GM19240 (cell line): ENCODE results near the gene FMNL2.

ENCODE experiments used
- DNase-seq: peaks from one replicate; pipeline ENCODE4 v3.0.0; 2011; ENCODE audit warnings: low spot score; ENCODE audit not compliant: insufficient read length

FMNL2 gene

DNA sequence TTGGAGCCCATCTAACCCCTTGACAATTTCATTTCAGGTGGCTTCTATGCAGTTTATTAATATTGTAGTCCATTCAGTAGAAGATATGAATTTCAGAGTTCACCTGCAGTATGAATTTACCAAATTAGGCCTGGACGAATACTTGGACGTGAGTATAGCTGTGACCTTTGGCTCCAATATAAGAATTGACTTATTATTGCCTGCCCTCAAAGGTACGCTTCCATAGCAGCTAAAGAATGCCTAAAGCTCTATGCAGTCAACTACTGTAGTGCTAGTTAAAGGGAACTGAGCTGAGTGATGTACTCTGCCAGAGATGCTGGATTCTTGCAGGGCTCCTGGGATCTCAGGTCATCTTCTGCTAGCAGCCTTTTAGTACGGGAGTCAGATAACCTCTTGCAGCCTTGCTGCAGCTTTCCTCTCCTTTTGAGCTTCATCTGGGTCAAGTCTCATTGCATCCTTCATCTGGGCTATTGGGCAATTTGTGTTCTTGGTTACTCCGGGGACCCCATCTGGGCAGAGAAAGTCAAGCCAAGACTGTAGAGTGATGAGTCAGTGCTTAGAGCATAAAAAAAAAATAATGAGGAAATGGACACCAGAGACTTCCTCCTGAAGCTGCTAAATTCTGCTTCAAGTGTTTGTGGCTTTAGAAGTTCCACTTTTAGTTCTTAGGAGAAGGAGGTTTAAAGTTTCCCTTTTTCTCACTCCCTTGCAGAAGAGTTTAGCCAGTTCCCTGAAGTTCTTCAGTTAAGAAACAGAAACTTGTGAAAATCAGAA, 276.7 kb downstream of the FMNL2 start:
- no peak for DNase-seq

DNA sequence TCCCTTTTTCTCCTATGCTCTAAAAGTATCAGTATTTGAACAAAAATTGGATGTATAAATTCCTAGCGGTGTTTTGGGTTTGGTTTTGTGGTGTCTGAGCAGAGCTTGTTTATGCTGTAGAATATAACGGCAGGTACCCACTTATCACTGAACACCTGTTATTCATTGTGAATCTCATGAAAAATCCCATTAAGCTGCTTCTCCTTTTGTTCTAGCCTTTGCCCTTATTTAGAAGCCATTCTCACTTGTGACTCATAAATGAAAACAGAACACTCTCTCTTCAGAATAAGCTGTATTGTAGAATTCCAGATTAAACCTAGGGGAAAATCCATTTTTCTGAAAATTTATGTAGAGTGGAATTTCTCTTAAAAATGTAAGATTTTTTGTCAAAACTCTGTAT, 278.3 kb downstream of the FMNL2 start:
- DNase-seq, result no peak

DNA sequence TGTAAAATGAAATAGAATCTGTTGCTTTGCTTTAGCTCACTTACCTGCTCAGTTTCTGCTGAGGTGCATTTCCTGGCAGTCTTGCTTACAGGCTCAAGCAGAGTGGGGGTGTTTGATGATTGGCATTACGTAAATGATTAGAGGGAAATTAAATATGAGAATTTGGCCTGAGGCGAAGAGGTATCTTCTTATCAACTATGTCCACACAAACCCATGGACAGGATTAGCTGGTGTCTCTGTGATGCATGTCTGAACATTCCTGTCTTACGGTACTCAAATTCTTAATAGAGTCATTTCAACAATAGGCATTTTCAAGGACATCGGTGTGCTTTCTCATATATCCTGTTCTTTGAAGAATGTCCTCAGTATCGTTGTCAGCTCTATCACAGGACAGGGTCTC, 280.2 kb downstream of the FMNL2 start:
- DNase-seq, result no peak

DNA sequence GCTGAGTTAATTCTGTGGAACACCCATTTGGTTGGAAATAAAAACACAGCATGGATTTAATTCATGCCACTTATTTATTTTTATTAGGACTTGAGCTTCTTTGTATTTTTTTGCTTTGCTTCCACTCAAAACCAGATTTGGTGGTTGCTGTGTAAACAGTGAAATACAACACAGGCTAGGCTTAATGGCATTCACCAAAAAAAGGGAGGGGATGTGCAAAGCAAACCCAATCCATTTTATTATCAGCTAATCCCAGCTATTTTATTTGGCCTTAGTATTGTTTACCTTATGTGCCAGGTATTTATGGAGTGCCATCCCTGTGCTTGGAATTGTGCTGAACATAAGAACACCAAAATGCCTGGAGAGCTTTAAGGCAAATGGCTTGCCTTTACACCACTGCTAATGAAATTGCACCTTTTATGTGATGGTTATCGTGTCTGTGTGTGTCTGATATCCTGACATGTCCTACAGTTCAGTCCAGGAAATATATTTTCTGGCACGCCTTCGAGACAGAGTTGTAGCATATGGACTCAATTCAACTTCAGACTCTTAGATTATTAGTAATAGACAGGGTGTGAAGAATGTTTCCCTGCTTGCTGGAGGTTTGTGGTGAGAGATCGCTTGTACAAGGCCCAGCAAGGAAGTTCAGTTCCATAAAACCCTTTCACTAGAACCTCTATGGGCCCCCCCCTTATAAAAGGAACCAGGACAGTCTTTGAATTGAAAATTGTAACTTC, 282.6 kb downstream of the FMNL2 start:
- no peak for DNase-seq

DNA sequence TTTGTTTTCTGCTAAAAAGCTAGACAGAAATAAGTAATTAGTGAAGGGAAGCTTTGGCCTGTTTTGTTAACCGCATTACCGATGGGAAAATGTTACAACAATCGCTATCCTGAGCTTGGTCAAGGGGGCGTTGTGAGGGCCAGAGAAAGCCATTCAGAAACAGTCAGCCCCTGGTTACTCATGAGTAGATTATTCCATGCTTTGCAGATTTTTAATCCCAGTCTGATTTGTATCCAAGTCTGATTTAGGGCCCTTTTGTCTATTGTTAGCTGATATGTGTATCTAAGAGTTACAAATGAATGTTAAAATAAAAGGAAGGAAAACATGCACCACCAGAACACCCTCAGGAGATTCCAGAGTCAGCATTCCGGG, 283.2 kb downstream of the FMNL2 start:
- DNase-seq, result no peak

DNA sequence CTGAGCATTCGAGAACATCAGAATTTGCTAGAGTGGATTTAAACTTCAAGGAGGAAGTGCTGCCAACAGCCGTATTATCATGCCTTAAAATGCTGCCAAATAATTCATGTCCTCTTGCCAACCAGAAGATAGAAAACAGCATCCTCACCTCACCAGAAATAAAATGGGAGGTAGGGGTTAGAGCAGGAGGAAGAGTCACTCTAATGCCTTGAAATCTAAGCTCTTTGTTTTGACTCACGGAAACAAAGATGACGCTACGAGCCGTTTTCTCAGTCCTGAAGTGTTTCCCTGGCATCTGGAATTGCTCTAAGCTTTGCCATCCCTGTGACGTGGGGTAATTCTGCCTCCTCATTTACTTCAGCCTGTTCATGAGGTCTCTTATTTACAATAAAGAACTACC, 285.2 kb downstream of the FMNL2 start:
- DNase-seq, result no peak

DNA sequence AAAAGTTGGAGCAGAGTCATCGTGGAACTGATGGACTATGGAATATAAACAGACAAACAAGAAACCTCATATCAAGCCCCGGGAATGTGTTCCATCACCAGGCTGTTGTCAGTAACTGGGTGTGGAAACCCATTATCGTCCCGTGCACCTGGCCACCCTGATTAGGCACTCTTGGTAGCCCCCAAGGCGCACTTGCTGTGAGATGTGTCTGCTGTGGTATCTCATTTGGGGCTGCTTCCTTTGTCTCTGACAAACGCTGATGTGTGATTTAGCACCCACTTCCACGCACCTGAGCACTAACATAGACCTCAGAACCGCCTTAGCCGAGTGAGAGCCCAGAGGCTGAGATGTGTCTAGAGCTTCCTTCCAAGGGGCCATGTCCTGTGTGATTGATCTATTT, 286.0 kb downstream of the FMNL2 start:
- DNase-seq, result no peak

DNA sequence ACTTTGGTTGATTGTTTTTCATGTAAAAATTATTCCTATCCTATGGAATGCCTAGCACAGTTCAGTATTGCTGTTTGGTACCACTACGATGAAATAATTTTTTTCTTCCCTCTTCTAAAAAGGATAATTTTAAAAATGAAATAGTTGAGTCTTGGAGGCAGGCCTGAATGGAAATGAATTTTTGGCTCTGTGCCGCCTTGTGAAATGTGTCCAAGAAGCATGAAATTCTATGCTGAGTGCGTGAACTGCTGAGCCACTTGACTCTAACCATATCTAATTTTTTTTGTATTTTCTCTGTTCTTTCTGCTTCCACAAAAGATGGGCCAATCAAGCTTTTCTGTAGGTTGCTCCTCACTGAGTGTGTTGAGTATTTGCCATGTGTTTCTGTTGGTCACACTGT, 287.2 kb downstream of the FMNL2 start:
- no peak for DNase-seq

DNA sequence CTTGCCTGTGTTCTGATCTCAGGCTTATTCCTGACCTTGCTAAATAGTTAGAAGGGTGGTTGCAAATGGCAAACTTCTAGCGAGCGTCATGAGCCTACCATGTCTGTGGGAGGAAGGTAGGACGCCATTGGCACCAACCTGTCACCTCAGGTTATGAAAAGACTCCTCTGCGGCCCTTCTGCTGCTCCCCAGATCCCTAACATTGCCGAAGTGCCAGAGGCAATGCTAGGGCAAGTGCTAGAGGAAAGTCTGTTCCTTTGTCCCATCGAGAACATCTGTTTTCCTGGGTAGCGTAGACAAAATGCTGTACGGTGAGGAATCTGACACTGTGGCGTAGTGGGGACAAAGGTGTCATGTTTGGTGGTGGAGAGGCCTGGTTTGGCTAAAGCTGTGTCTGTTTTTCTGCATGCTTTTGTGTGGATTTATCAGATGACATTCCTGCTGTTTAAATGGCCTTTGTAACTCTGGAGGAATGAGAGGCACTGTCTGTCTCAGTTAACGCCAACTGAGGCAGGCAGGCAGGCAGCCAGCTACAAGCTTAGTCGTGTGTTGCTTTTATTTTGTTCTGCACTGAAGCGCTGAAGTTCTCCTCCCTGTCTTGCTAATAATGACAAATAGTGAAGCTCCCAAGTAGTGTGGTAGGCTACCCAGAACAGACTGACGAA, 288.2 kb downstream of the FMNL2 start:
- no peak for DNase-seq

DNA sequence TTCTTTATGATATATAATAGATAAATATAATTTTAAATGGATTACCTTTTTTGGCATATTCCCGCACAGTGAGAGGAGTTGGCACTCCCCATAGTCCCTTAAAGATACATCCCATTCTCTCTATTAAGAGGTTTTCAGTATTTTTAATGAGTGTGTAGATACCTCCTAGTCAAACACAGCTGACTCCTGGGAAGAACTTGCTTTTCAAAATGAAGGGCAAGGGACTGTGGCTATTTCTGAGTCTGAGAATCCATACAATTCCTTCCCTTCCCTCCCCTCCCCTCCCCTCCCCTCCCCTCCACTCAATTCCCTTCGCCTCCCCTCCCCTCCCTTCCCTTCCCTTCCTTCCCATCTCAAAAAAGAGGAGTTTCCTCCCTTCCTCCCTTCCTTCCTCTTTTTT, 288.8 kb downstream of the FMNL2 start:
- no peak for DNase-seq

DNA sequence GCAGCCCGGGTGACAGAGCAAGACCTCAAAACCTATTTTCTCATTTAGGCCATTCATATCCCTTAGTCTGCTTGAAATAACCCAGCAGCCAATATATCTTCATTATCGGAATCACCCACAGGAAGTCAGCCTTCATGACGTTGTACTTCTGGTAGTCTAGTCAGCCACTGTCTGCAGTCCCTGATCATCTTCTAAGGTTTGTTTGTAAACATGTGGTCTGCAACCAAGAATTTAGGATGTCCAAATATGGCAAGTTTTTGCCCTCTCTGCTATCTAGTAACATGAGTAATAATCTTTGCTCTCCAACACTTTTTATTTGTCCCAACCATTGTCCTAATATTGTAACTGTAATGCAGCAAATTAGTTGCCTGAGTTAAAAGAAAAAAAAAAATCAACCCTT, 289.8 kb downstream of the FMNL2 start:
- DNase-seq, result no peak

DNA sequence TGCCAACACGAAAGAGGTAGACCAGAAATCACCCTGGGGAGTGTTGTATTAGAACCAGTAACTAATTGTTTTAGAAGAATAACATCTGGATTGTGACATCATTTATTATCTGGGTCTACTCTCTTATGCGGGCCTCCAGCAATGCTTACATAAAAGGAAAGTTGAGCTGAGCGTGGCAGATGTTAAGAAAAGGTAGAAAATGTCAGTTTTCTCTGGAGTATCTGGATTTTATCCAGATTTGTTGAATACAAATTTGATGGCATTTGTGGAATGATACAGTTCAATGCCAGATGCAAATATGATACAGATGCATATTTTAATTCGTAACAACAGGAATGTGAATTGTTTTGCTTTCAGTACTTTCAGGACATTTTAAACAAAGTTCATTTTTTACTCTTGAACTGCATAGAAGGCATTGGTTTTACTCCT, 292.0 kb downstream of the FMNL2 start:
- no peak for DNase-seq

DNA sequence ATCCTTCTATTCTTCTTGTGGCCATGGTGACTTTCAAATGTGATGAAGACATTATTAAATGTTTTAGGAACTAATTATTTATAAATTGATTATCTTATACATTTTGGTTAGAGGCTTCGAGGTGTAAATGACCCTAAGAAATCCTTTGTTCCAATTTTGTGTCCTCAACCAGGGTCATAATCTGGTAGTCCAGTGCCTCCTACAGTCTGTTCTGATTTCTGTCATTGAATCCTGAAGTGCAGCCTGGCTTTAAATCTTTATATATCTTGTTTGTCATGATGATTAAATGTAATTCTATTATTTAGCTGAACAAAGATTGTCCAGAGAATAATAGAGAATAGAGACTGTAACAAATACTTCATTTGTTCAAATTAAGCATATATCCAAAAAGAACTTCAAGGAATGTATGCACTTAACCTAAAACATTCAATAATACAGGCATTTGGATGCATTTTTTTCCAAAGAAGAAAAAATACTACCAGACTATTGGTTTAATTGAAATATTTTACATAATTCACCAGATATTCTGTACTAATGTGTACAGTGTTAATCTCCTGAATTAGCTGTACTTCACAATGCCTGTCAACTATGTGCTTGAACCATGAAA, 292.5 kb downstream of the FMNL2 start:
- peak; percentile 18 for DNase-seq

DNA sequence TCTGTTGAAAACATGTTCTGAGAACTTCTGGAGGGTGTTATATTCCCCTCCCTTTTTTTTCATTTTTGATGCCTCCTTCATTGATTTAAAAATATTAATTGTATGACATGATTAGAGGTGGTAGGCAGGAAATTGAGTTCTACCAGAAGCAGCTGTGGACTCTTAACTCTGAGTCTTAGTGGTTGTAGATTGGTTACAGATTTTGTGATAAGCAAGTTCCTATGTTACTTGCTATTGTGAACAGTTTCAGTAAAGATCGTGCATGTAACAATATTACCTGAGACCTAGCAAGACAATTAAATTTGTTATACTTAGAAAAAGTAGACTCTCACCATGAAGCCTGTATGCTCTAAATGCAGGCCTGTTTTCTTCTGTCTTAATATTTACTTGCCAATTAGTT, 294.2 kb downstream of the FMNL2 start:
- DNase-seq, result no peak

DNA sequence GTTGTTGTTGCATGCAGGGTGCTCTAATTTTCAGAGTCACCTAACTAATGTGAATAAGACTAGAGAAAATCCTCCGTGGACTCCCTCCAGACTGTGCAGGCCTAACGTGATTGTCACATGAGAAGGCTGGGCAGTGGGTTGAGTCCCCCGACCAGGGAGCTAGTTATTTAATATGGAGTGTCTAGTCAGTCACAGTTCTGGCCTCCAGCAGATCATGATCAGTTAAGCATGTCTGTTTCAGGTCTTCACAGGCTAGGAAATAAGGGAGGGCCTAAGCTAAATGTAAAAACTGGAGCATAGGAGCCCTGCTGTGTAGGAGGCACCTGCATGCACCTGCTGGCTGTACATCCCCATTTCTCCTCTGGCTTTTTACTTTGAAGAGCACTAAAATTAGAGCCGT, 295.5 kb downstream of the FMNL2 start:
- DNase-seq, result no peak

DNA sequence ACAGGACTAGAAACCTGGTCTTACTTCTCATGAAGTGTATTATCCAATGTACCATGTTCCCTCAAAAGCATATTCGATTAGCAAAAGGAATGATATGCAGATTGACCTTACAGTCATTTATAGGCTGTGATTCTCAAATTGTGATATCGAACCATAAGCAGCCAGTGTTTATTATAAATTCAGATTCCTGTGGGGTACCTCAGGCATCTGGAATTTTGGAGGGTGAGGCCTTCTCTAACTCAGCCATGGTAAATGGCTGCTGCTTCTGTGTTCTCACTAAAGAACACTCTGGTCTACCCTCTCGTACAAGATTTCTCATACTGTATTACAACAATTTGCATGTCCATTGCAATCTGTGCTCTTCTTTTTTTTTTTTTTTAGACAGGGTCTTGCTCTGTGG, 297.8 kb downstream of the FMNL2 start:
- DNase-seq, result no peak

DNA sequence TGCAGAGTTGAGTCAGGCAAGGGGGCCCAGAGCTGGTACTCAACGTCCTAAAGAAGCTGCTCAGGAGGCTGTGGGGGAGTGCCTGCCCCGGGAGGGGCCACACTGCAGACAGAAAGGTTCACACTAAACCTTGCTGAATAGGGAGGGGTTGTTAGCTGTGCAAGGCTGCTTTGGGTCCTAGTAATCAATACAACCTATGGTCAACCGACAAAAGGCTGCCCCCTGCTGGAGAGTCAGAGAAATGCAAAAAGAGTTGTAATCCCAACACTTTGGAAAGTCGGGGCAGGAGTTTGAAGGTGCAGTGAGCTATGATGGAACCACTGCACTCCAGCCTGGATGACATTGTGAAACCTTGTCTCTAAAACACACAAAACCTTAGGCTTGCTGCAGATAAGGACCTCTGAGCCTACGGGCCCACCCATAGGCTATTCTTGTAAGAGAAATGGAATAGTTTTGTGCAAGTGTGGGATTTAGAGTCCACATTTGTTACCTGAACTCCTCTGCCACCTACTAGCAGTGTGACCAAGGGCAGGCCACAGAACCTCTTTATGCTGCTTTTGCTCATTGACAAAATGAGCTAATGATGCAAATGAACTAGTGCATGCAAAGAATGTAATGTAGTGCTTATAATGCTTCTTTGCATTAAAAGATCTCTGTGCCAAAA, 300.8 kb downstream of the FMNL2 start:
- DNase-seq, result peak; percentile 31

DNA sequence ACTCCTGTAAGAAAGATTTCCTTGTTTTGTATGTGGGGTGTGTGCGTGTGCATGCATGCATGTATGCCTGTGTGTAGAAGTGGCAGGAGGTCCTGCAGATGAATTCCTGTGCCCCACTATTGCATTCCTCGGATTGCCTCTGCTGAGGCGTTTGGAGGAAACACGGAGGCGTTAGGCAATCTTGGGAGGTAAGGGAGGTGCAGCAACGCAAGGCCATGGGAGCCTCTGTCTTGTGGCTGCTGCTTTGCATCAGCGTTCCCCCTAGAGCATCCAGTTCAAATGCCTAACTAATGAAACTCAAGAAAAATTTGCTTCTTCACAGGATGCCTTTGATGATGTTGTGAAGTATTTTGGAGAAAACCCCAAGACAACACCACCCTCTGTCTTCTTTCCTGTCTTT, 302.3 kb downstream of the FMNL2 start:
- DNase-seq, result no peak

DNA sequence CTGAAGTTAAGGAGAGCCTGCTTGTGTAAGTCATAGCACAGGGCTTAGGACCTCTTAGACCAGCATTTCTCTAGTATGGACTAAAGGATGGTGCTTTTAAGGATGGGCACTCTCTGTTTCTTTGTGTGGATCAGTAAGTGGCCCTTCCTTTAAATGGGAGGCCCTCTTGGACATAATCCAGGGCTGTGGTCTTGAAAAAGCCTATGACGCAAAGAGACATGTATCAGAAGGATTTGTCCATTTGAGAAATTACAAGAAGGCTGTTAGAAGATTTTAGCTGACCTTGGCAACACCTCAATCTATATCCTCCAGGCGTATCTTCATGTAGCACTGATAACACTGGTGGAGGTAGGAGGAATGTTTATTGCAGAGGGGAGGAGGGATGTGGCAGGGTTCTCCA, 303.1 kb downstream of the FMNL2 start:
- no peak for DNase-seq

DNA sequence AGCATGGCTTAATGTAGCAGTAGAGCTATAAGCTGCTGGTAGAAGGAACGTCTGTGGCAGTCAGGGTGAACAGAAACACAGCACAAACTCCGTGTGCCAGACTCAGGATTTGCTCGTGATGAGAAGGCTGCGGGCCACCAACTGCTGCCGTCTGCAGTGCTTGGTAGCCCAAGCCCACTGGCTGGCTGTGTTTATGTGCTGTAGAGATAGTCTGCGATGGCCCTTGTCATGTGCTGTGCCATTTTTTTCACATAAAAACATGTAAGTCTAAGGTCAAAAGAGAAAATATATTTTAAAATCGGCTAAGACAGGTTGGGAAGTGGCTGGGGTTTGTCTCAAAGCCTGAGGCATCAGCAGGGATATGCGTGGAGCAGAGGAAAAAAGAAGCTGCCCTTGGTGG, 303.6 kb downstream of the FMNL2 start:
- DNase-seq, result no peak

DNA sequence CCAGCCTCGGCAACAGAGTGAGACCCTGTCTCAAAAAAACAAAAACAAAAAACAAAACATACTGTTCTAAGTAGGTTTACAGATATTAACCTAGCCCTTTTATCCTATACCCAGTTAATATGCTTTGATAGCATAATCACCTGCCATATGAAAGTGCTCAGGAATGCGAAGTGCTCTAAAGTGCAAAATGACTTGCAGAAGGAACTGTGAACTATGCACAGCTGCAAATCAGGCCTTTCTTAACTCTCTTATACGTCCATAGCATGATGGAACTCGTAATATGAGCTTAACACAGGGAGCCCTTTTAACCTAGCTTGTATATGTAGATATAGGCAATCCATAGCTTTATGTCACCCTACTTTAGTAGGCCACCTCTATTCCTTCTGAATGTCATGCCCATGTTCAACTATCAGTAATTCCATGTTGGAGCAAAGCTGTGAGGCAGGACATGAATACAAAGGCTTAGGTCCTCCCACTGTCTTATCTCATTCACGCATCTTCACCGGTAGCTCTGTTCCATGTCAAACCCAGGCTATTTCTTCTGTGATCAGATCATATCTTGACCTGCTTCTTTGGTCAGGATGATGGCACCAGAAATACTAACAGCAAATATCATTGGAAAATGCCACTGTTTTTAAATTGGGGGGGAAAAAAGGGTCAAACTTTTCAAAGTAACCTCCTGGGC, 309.4 kb downstream of the FMNL2 start:
- no peak for DNase-seq
